Naive thymus-derived CD4-positive, alpha-beta T cell (primary cell): ENCODE measurements around the gene AK3. TPM values are rescaled to one million over a fixed set of nuclear protein-coding genes. Genes with fewer than 3 reads are reported as not detected.

Experiments used
- polyA plus RNA-seq, 2 donors: library from polyadenylated mRNA; unstranded; fragments of 300-500 nt; fragmentation: Illumina TruSeq; gene quantifications; one replicate each; pipeline ENCODE4 v1.2.3, GENCODE V29; 2021
- total RNA-seq, 6 experiments: library from RNA in 5 of 6; stranded (reverse) in 5 of 6; gene quantifications; 1 replicate in 5 of 6; 2 replicates in 1 of 6; pipeline ENCODE4 v1.2.3 and lab custom pipeline; 2021 to 2026

AK3 gene
- total and polyA plus RNA-seq, 7 experiments from 2014 or later, result 18.0 to 34.8 (median 27.1) TPM

Other genes starting within 250 kb of the AK3 start
- gene PLPP6, start 78.9 kb downstream of the AK3 start, total RNA-seq, result 10 to 100 TPM in 3 of 5 experiments, 1 to 10 TPM in 2; 7.4 to 24.1 (median 10.2) TPM
- gene PLPP6, start 78.9 kb downstream of the AK3 start, polyA plus RNA-seq, result 1 to 10 TPM; 6.0 to 8.1 TPM
- gene SPATA6L, start 74.7 kb downstream of the AK3 start, total RNA-seq, result 1 to 10 TPM in 4 of 5 experiments, under 1 TPM in 1; 0.89 to 9.2 (median 5.6) TPM
- under 1 TPM; 0.40 to 0.68 TPM for gene SPATA6L, start 74.7 kb downstream of the AK3 start, polyA plus RNA-seq
- 10 to 100 TPM; 13.4 to 28.0 (median 22.9) TPM for gene CDC37L1, start 61.6 kb downstream of the AK3 start, total RNA-seq
- gene CDC37L1, start 61.6 kb downstream of the AK3 start, polyA plus RNA-seq, result 10 to 100 TPM; 21.2 to 21.9 TPM
- 10 to 100 TPM; 21.5 to 39.4 (median 23.4) TPM for gene RCL1, start 51.7 kb upstream of the AK3 start, total RNA-seq
- gene RCL1, start 51.7 kb upstream of the AK3 start, polyA plus RNA-seq, result 10 to 100 TPM; 24.2 to 24.7 TPM
- gene JAK2, start 244.1 kb upstream of the AK3 start, total RNA-seq, result 10 to 100 TPM; 11.7 to 76.0 (median 17.5) TPM
- gene JAK2, start 244.1 kb upstream of the AK3 start, polyA plus RNA-seq, result 1 to 10 TPM; 3.5 to 4.1 TPM